Chondrocyte (in vitro differentiated cells): ENCODE data around the gene NEURL2. TPM values are rescaled to one million over a fixed set of nuclear protein-coding genes. Genes with fewer than 3 reads are reported as not detected.

Experiments used
- DNase-seq: peaks from one replicate; pipeline ENCODE4 v3.0.0; 2021; ENCODE audit warnings: mixed read lengths, low spot score
- H3K27ac Mint-ChIP-seq: one replicate; pipeline ENCODE4 v1.8.0; 2021; ENCODE audit warnings: mild to moderate bottlenecking, moderate library complexity, mixed read lengths; ENCODE audit not compliant: unreplicated experiment
- H3K27me3 Mint-ChIP-seq: 2 replicates; pipeline ENCODE4 v1.8.0; 2021; ENCODE audit warnings: low read depth, mixed read lengths
- H3K36me3 Mint-ChIP-seq: 2 replicates; pipeline ENCODE4 v1.8.0; 2021; ENCODE audit warnings: low read depth, mixed read lengths
- H3K4me1 Mint-ChIP-seq: 2 replicates; pipeline ENCODE4 v1.8.0; 2021; ENCODE audit warnings: low read depth, mild to moderate bottlenecking, mixed read lengths
- H3K4me3 Mint-ChIP-seq: one replicate; pipeline ENCODE4 v1.8.0; 2021; ENCODE audit warnings: mild to moderate bottlenecking, moderate library complexity, mixed read lengths; ENCODE audit not compliant: unreplicated experiment
- H3K9me3 Mint-ChIP-seq: 2 replicates; pipeline ENCODE4 v1.8.0; 2021; ENCODE audit warnings: low read depth, mixed read lengths
- CTCF ChIP-seq: fragments of 200-600 bp; sonication (generic); IDR thresholded peaks from 2 replicates; pipeline ENCODE4 v1.5.0; 2021; ENCODE audit warnings: antibody characterized with exemption, mild to moderate bottlenecking, moderate library complexity
- total RNA-seq: library from RNA; stranded (reverse); gene quantifications from 3 replicates; pipeline ENCODE4 v1.2.1, GENCODE V29; 2021

Gene NEURL2
- total RNA-seq, 1 donor from 2014 or later = 1.8 TPM

GRCh38 chr20:45918182-45918737 is 27.3 kb upstream of the NEURL2 start:
- peaks cover 38% of the 10 kb centered on the region for H3K4me1 Mint-ChIP-seq
- H3K4me3 Mint-ChIP-seq = no peak overlapping the region
- H3K27me3 Mint-ChIP-seq = no peaks in the 10 kb centered on the region
- peak overlapping the region; percentile 27 for H3K27ac Mint-ChIP-seq
- no peak for TF ChIP-seq CTCF
- H3K9me3 Mint-ChIP-seq = no peaks in the 10 kb centered on the region
- H3K36me3 Mint-ChIP-seq = no peaks in the 10 kb centered on the region
- no peak for DNase-seq

GRCh38 chr20:45917790-45918141 is 26.8 kb upstream of the NEURL2 start:
- Mint-ChIP-seq H3K27ac (peak overlapping the region; percentile 27), H3K27me3 (no peaks in the 10 kb centered on the region), H3K4me3 (no peak overlapping the region), H3K36me3 (no peaks in the 10 kb centered on the region), H3K9me3 (no peaks in the 10 kb centered on the region), H3K4me1 (peaks cover 38% of the 10 kb centered on the region)
- no peak for DNase-seq
- no peak for TF ChIP-seq CTCF

GRCh38 chr20:45913116-45913515 is 22.1 kb upstream of the NEURL2 start:
- Mint-ChIP-seq H3K27ac (no peak overlapping the region), H3K9me3 (no peaks in the 10 kb centered on the region), H3K4me3 (no peak overlapping the region), H3K27me3 (no peaks in the 10 kb centered on the region), H3K36me3 (peaks cover 3% of the 10 kb centered on the region), H3K4me1 (peaks cover 29% of the 10 kb centered on the region)
- no peak for DNase-seq
- no peak for TF ChIP-seq CTCF

- no peak for TF ChIP-seq CTCF
- H3K4me3 Mint-ChIP-seq = peak overlapping the region; percentile 79
- peaks cover 25% of the 10 kb centered on the region for H3K4me1 Mint-ChIP-seq
- peak overlapping the region; percentile 74 for H3K27ac Mint-ChIP-seq
- H3K36me3 Mint-ChIP-seq = peaks cover 5% of the 10 kb centered on the region
- H3K9me3 Mint-ChIP-seq = no peaks in the 10 kb centered on the region
- H3K27me3 Mint-ChIP-seq = no peaks in the 10 kb centered on the region
- no peak for DNase-seq
Measured at GRCh38 chr20:45912344-45912682, 21.3 kb upstream of the NEURL2 start.

GRCh38 chr20:45911486-45912343 is 20.7 kb upstream of the NEURL2 start, which contains the start of gene PLTP:
TSS of gene PLTP (minus strand) at chr20:45912155. CDS start at chr20:45911452, 703 bp downstream.
- H3K9me3 Mint-ChIP-seq = no peaks in the 10 kb centered on the region

More at GRCh38 chr20:45911486-45912343, 20.7 kb upstream of the NEURL2 start, which contains the start of gene PLTP:
- no peak for DNase-seq
- Mint-ChIP-seq H3K4me3 (peak within 1 kb of the TSS; percentile 79), H3K36me3 (peaks cover 6% of the 10 kb centered on the region), H3K27ac (peak within 1 kb of the TSS; percentile 94), H3K4me1 (peaks cover 25% of the 10 kb centered on the region), H3K27me3 (no peaks in the 10 kb centered on the region)
- no peak for TF ChIP-seq CTCF
